GM23248 (cell line): ENCODE measurements around the gene PARP8. TPM values are rescaled to one million over a fixed set of nuclear protein-coding genes. Genes with fewer than 3 reads are reported as not detected.

Source experiments
- DNase-seq: peaks from one replicate; pipeline ENCODE4 v3.0.0-alpha.2; 2015
- H2AFZ ChIP-seq: fragments of 200-600 bp; sonication (generic); 2 replicates; pipeline ENCODE4 v1.6.1; 2016; ENCODE audit warnings: antibody characterized with exemption
- H3F3A ChIP-seq: fragments of 200-600 bp; sonication (generic); 2 replicates; pipeline ENCODE4 v1.6.1; 2016; ENCODE audit warnings: mild to moderate bottlenecking, antibody characterized with exemption, mixed run types; ENCODE audit not compliant: insufficient read depth
- H3K27ac ChIP-seq: fragments of 200-600 bp; sonication (generic); 2 replicates; pipeline ENCODE4 v1.5.1; 2016; ENCODE audit warnings: mild to moderate bottlenecking
- H3K27me3 ChIP-seq: fragments of 200-600 bp; sonication (generic); replicated peaks from 2 replicates; pipeline ENCODE4 v1.6.1; 2016; ENCODE audit warnings: mild to moderate bottlenecking; ENCODE audit not compliant: insufficient read depth
- H3K36me3 ChIP-seq: fragments of 200-600 bp; sonication (generic); 2 replicates; pipeline ENCODE4 v1.6.1; 2016; ENCODE audit warnings: low read depth, mild to moderate bottlenecking
- H3K4me1 ChIP-seq: fragments of 200-600 bp; sonication (generic); 2 replicates; pipeline ENCODE4 v1.6.1; 2016; ENCODE audit warnings: mild to moderate bottlenecking; ENCODE audit not compliant: insufficient read depth
- H3K4me2 ChIP-seq: fragments of 200-600 bp; sonication (generic); one replicate; pipeline ENCODE4 v1.6.1; 2016; ENCODE audit warnings: mild to moderate bottlenecking; ENCODE audit not compliant: unreplicated experiment
- H3K4me3 ChIP-seq: fragments of 200-600 bp; sonication (generic); 2 replicates; pipeline ENCODE4 v1.5.1; 2016; ENCODE audit warnings: mild to moderate bottlenecking
- H3K79me2 ChIP-seq: fragments of 200-600 bp; sonication (generic); 2 replicates; pipeline ENCODE4 v1.6.1; 2016; ENCODE audit warnings: mild to moderate bottlenecking; ENCODE audit not compliant: insufficient read depth
- H3K9ac ChIP-seq: fragments of 200-600 bp; sonication (generic); 2 replicates; pipeline ENCODE4 v1.6.1; 2016; ENCODE audit warnings: mild to moderate bottlenecking
- H3K9me2 ChIP-seq: fragments of 200-600 bp; sonication (generic); 2 replicates; pipeline ENCODE4 v1.6.1; 2016; ENCODE audit warnings: mixed run types, mild to moderate bottlenecking, moderate library complexity; ENCODE audit not compliant: insufficient read depth
- H3K9me3 ChIP-seq: fragments of 200-600 bp; sonication (generic); one replicate; pipeline ENCODE4 v1.6.1; 2017; ENCODE audit warnings: low read depth
- H4K20me1 ChIP-seq: fragments of 200-600 bp; sonication (generic); 2 replicates; pipeline ENCODE4 v1.6.0; 2016; ENCODE audit not compliant: insufficient read depth
- EZH2 ChIP-seq: fragments of 200-600 bp; sonication (generic); IDR thresholded peaks from 2 replicates; pipeline ENCODE4 v1.6.1; 2018; ENCODE audit warnings: antibody characterized with exemption, mild to moderate bottlenecking; ENCODE audit not compliant: insufficient read depth, poor library complexity, severe bottlenecking
- EZH2phosphoT487 ChIP-seq: fragments of 200-600 bp; sonication (generic); IDR thresholded peaks from 2 replicates; pipeline ENCODE4 v1.6.1; 2018; ENCODE audit warnings: antibody characterized with exemption, moderate library complexity, mild to moderate bottlenecking, low read depth; ENCODE audit not compliant: insufficient read depth
- WGBS, 2 experiments: methylation state at CpG; one replicate each; pipeline ENCODE4 v1.1.6; 2015 to 2017; ENCODE audit warnings: low lambda C conversion rate in 2 of 2, low coverage in 1 of 2; ENCODE audit errors: missing lambda C conversion rate in 2 of 2; 5-methylcytosine and 5-hydroxymethylcytosine counted together
- in situ Hi-C: fragments of 300-500 bp; cut with MboI; formaldehyde crosslinking; loops from 2 replicates; pipeline ENCODE4 v1.15.0; 2020
- polyA plus RNA-seq: library from polyadenylated mRNA; unstranded; fragments of >200 nt; fragmentation: Nextera tagmentation; extraction: Ambion mirVana; gene quantifications from 2 replicates; pipeline ENCODE4 v1.2.1, GENCODE V29; 2016
- total RNA-seq: library from RNA; depleted of rRNA; stranded (reverse); fragments of >200 nt; shearing (Covaris generic); gene quantifications from 2 replicates; pipeline ENCODE4 v1.2.3, GENCODE V29; 2014

Gene PARP8
- total and polyA plus RNA-seq, 2 experiments from 2014 or later, result 1.1 to 2.5 TPM

GRCh38 chr5:50853151-50853550, 186.7 kb downstream of the PARP8 start:
- no peaks in the 10 kb centered on the region for H3K79me2 ChIP-seq
- no peak overlapping the region for H3K9ac ChIP-seq
- no peaks in the 10 kb centered on the region for H3K9me3 ChIP-seq
- no peak for TF ChIP-seq EZH2
- TF ChIP-seq EZH2phosphoT487, result no peak
- H3K4me2 ChIP-seq, result no peak overlapping the region
- no peaks in the 10 kb centered on the region for H3K4me1 ChIP-seq
- H3K27ac ChIP-seq, result no peak overlapping the region
- H3K9me2 ChIP-seq, result no peaks in the 10 kb centered on the region
- no peaks in the 10 kb centered on the region for H3F3A ChIP-seq
- no peak overlapping the region for H2AFZ ChIP-seq
- no peaks in the 10 kb centered on the region for H3K27me3 ChIP-seq
- no peak overlapping the region for H3K4me3 ChIP-seq
- 40 to 41% methylated on average over 4 of the region's 4 CpGs for WGBS, 2 experiments
- in situ Hi-C loops, result no loop called here
- DNase-seq, result no peak
- H3K36me3 ChIP-seq, result no peaks in the 10 kb centered on the region
- H4K20me1 ChIP-seq, result no peaks in the 10 kb centered on the region

- Histone ChIP-seq H2AFZ (no peak overlapping the region), H3F3A (no peaks in the 10 kb centered on the region), H3K27ac (no peak overlapping the region), H3K4me3 (no peak overlapping the region), H3K36me3 (no peaks in the 10 kb centered on the region), H3K4me2 (no peak overlapping the region), H3K27me3 (no peaks in the 10 kb centered on the region), H3K79me2 (no peaks in the 10 kb centered on the region), H4K20me1 (no peaks in the 10 kb centered on the region), H3K4me1 (no peaks in the 10 kb centered on the region), H3K9ac (no peak overlapping the region), H3K9me3 (no peaks in the 10 kb centered on the region), H3K9me2 (no peaks in the 10 kb centered on the region)
- 42 to 51% methylated on average over 8 of the region's 8 CpGs for WGBS, 2 experiments
- TF ChIP-seq EZH2 (no peak), EZH2phosphoT487 (no peak)
- in situ Hi-C loops, result no loop called here
- DNase-seq, result no peak
Measured at GRCh38 chr5:50854082-50854481, 187.6 kb downstream of the PARP8 start.

- WGBS, 2 experiments, result 33 to 38% methylated on average over 1 of the region's 1 CpG
- no peak overlapping the region for H2AFZ ChIP-seq
- H3K79me2 ChIP-seq, result no peaks in the 10 kb centered on the region
Measured at GRCh38 chr5:50855001-50855400, 188.6 kb downstream of the PARP8 start.

GRCh38 chr5:50856401-50857119, 190.1 kb downstream of the PARP8 start:
- WGBS, 2 experiments, result 6% methylated on average over 3 of the region's 3 CpGs

More at GRCh38 chr5:50855001-50855400, 188.6 kb downstream of the PARP8 start:
- H3F3A ChIP-seq, result no peaks in the 10 kb centered on the region
- no peaks in the 10 kb centered on the region for H3K36me3 ChIP-seq
- DNase-seq, result no peak
- H4K20me1 ChIP-seq, result no peaks in the 10 kb centered on the region
- H3K9me3 ChIP-seq, result no peaks in the 10 kb centered on the region
- H3K4me2 ChIP-seq, result no peak overlapping the region
- no peak overlapping the region for H3K27ac ChIP-seq
- no peaks in the 10 kb centered on the region for H3K4me1 ChIP-seq
- no peaks in the 10 kb centered on the region for H3K9me2 ChIP-seq
- no peak overlapping the region for H3K9ac ChIP-seq
- in situ Hi-C loops, result no loop called here
- TF ChIP-seq EZH2 (no peak), EZH2phosphoT487 (no peak)
- H3K4me3 ChIP-seq, result no peak overlapping the region
- H3K27me3 ChIP-seq, result no peaks in the 10 kb centered on the region

More at GRCh38 chr5:50856401-50857119, 190.1 kb downstream of the PARP8 start:
- in situ Hi-C loops, result no loop called here
- no peaks in the 10 kb centered on the region for H4K20me1 ChIP-seq
- no peaks in the 10 kb centered on the region for H3K79me2 ChIP-seq
- no peaks in the 10 kb centered on the region for H3K4me1 ChIP-seq
- TF ChIP-seq EZH2, result no peak
- TF ChIP-seq EZH2phosphoT487, result no peak
- H3K27ac ChIP-seq, result no peak overlapping the region
- H3K4me3 ChIP-seq, result no peak overlapping the region
- no peak overlapping the region for H2AFZ ChIP-seq
- H3K4me2 ChIP-seq, result no peak overlapping the region
- H3K9me3 ChIP-seq, result no peaks in the 10 kb centered on the region
- no peak for DNase-seq
- no peaks in the 10 kb centered on the region for H3F3A ChIP-seq
- H3K27me3 ChIP-seq, result no peaks in the 10 kb centered on the region
- no peaks in the 10 kb centered on the region for H3K9me2 ChIP-seq
- H3K36me3 ChIP-seq, result no peaks in the 10 kb centered on the region
- no peak overlapping the region for H3K9ac ChIP-seq
